ENCODE data around the gene DMRT1.

The DMRT1 gene

DNA sequence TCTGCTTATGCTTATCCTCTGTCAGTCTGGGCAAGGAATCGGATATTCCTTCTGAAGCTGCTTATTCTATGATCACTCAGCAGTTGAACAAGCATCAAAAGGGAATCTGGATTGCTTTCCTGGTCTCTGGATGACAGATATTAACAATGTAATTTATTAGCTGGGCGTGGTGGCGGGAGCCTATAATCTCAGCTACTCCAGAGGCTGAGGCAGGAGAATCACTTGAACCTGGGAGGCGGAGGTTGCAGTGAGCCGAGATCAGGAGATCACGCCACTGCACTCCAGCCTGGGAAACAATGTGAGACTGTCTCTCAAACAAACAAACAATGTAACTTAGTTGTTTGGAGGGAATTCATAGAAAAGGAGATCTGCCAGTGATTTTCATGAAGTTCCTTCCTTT, 45.4 kb downstream of the DMRT1 start:
- Mint-ChIP-seq H3K36me3 (ENCODE audit: low read depth) (no peaks in the 10 kb centered on the region), H3K4me1 (peaks cover 20% of the 10 kb centered on the region), H3K9me3 (peaks cover 1% of the 10 kb centered on the region), H3K27ac (no peak overlapping the region), H3K27me3 (ENCODE audit: low read depth, poor library complexity) (peaks cover 22% of the 10 kb centered on the region), H3K4me3 (no peak overlapping the region)
- DNase-seq = no peak
- no peak for TF ChIP-seq CTCF (IDR thresholded peaks at IDR 0.05)

DNA sequence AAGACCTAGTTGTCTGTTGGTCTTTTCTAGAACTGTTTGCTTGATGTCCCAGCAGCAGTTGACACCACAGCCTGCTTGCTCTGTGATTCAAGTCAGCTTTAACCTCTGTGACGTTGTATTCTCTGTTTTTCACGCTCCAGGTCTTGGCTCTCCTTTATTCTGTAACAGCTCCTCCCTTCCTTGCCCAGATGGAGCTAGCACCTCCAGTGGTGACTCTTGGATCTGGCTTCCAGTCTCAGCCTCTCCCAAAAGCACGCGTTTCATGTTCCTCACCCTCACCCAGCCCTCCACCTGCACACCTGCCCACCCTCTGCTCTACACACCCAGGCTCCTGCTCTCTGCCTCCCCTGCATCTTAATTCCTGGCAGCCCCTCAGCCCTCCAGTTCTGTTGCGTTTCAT, 50.6 kb downstream of the DMRT1 start:
- no peak for DNase-seq
- Mint-ChIP-seq H3K4me1 (peaks cover 55% of the 10 kb centered on the region), H3K4me3 (no peak overlapping the region), H3K27ac (peak overlapping the region; percentile 80), H3K27me3 (ENCODE audit: low read depth, poor library complexity) (peaks cover 32% of the 10 kb centered on the region), H3K36me3 (ENCODE audit: low read depth) (no peaks in the 10 kb centered on the region), H3K9me3 (peaks cover 4% of the 10 kb centered on the region)
- TF ChIP-seq CTCF (IDR thresholded peaks at IDR 0.05) = no peak

GRCh38 chr9:893115-893514, 51.6 kb downstream of the DMRT1 start:
- DNase-seq = no peak
- Mint-ChIP-seq H3K36me3 (ENCODE audit: low read depth) (no peaks in the 10 kb centered on the region), H3K9me3 (peaks cover 4% of the 10 kb centered on the region), H3K4me3 (no peak overlapping the region), H3K27me3 (ENCODE audit: low read depth, poor library complexity) (peaks cover 27% of the 10 kb centered on the region), H3K27ac (no peak overlapping the region), H3K4me1 (peaks cover 59% of the 10 kb centered on the region)
- no peak for TF ChIP-seq CTCF (IDR thresholded peaks at IDR 0.05)

DNA sequence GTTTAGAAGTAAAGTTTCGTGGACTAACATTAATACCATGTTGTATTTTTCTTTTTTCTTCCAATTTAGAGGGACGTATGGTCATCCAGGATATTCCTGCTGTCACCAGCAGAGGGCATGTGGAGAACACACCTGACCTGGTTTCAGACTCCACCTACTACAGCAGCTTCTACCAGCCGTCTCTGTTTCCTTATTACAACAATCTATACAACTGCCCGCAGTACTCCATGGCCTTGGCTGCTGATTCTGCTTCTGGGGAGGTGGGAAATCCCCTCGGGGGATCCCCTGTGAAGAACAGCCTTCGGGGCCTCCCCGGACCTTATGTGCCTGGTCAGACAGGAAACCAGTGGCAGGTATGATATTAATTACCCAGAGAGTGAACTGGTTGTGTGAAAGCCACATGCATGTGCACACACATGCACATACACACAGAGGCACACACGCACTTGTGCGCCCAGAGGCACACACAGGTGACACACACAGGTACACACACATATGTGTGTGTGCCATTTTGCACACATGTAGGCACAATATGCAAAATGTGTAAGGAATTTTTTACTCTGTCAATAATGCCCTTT, 52.4 kb downstream of the DMRT1 start:
- Mint-ChIP-seq H3K9me3 (peaks cover 4% of the 10 kb centered on the region), H3K27me3 (ENCODE audit: low read depth, poor library complexity) (peaks cover 27% of the 10 kb centered on the region)

GRCh38 chr9:899440-900184, 58.1 kb downstream of the DMRT1 start:
- DNase-seq = peak; percentile 51
- peak overlapping the region; percentile 6 for H3K4me3 Mint-ChIP-seq
- H3K36me3 Mint-ChIP-seq (ENCODE audit: low read depth) = no peaks in the 10 kb centered on the region
- TF ChIP-seq CTCF (IDR thresholded peaks at IDR 0.05) = no peak
- H3K27ac Mint-ChIP-seq = peak overlapping the region; percentile 84
- H3K27me3 Mint-ChIP-seq (ENCODE audit: low read depth, poor library complexity) = peaks cover 7% of the 10 kb centered on the region
- peaks cover 67% of the 10 kb centered on the region for H3K4me1 Mint-ChIP-seq
- H3K9me3 Mint-ChIP-seq = no peaks in the 10 kb centered on the region

More for the DNA sequence above, 52.4 kb downstream of the DMRT1 start:
- Mint-ChIP-seq H3K4me1 (peaks cover 67% of the 10 kb centered on the region), H3K36me3 (ENCODE audit: low read depth) (no peaks in the 10 kb centered on the region), H3K27ac (peak overlapping the region; percentile 28), H3K4me3 (no peak overlapping the region)
- TF ChIP-seq CTCF (IDR thresholded peaks at IDR 0.05) = peak; percentile 86
- DNase-seq = peak; percentile 53

- no peak for DNase-seq
- Mint-ChIP-seq H3K9me3 (no peaks in the 10 kb centered on the region), H3K36me3 (ENCODE audit: low read depth) (no peaks in the 10 kb centered on the region), H3K4me3 (no peak overlapping the region), H3K27ac (no peak overlapping the region), H3K27me3 (ENCODE audit: low read depth, poor library complexity) (peaks cover 9% of the 10 kb centered on the region), H3K4me1 (peaks cover 80% of the 10 kb centered on the region)
- TF ChIP-seq CTCF (IDR thresholded peaks at IDR 0.05) = no peak
These were observed 62.4 kb downstream of the DMRT1 start for GRCh38 chr9:903886-904285.
